NCI-H2196 treated with DMSO at 0.1 percent for 48 hours (cell line): ENCODE results near the gene FAM228B.

Experiments
- DNase-seq: peaks from one replicate; lab custom pipeline; 2025; ENCODE audit not compliant: unreplicated experiment; lab: John Stamatoyannopoulos, UW

Gene FAM228B

GRCh38 chr2:24200799-24201198, 77.5 kb downstream of the FAM228B start:
- no peak for DNase-seq

GRCh38 chr2:24203029-24203786, 79.9 kb downstream of the FAM228B start:
- no peak for DNase-seq

- no peak for DNase-seq
These were observed 80.5 kb downstream of the FAM228B start for GRCh38 chr2:24203787-24204150.

DNA sequence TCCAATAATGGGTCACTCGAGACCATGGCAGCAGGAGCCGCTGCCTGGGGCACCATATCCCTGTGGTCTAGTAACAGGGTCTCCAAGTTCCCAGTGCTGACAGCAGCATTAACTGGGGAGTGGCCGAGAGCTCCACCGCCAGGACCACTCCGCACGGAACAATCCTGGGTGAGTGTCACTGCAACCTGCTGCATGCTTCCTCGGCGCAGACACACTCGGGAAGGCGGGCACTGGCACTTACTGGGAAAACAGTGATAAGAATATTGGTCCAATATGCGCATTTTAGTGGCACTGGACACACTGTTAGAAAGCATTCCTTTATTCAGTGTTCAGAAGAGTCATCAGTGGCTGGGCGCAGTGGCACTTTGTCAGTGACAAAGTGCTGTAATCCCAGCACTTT, 81.2 kb downstream of the FAM228B start:
- DNase-seq: no peak

DNA sequence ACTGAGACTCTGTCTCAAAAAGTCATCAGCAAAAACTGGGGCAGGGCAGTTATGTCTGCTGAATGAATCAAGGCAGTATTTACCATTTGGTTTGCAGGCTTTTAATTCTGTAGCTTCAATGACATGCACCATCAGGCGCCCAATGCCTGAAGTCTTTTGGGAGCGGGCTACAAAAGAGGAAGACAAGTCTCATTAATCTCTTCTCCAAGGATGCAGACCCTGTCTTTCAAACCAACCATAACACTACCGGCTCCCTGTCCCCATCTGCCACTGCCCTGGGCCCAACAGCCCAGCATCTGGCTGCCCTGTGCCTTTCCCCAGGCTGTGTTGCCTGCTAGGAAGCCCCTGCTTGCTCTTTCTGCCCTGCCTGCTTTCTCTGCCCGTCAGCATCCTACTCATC, 81.9 kb downstream of the FAM228B start:
- DNase-seq: no peak

DNA sequence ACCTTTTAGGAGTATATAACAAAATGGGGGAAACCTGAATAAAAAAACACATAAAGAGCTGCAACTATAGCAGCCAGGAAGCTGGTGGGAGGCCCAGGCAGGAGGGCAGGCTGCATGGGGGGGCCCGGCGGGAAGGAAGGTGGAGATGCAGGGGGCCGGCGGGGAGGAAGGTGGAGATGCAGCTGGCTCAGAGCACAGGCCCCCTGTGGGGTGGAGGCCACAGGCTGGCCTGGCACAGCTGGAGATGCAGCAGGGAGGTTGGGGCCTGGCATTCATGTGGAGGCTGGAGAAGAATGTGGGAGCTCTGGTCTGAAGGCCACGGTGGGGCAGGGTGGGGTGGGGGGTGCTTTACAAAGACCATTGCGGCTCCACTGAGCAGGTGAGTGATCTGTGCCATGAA, 83.0 kb downstream of the FAM228B start:
- no peak for DNase-seq

DNA sequence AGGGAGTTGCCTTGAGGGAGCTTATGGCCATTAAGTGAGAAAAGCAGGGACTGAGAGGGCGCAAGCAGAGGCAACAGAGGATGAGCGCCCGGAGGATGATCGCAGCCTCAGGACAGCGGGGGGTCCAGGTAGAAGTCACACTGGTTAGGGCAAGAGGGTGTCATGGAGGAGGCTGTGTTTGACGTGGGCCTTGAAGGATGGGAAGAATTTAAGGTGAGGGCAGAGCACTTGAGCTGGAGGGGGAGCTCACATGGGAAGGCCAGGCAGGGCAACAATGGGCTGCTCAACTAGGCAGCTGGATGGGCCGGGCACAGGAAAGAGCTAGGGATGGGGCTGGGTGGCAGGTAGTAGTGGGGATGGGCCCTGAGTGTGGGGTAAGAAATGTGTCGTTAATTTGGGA, 83.4 kb downstream of the FAM228B start:
- no peak for DNase-seq

- no peak for DNase-seq
These were observed 84.1 kb downstream of the FAM228B start for GRCh38 chr2:24207359-24207758.

- no peak for DNase-seq
These were observed 85.2 kb downstream of the FAM228B start for GRCh38 chr2:24208490-24208889.

DNA sequence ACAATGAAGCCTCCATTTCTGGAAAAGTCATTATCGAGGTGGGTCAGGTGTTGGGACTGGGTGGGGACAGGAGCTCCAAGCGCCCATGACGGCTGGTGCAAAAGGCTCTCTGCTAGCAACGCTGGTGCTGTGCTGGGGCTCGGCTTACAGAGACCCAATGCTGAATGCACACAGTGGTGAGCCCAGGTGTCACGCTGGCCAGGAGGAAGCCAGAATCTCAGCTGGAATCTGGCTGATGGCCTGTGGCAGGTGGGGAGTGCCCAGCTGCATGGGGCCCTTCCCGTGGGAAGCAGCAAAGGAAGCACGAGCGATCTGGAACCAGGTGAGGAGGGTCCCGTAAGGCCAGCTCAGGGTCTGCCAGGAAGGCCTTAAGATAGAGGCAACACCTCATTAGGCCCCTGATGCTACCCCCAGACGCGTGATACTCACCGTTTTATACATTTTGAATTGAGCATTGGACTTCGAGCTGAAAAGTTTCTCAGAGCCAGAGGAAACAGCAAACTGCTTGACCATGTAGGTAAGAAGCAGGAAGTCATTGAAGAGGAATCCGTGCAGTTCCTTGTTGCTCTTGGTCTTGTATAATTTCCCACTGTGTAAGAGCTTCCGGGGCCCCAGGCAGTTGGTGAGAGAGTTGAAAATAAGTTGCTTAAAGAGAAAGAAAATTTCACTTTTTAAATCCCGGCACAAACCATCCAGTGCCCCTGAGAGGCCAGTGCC, 86.3 kb downstream of the FAM228B start:
- no peak for DNase-seq

GRCh38 chr2:24210106-24210455, 86.8 kb downstream of the FAM228B start:
- no peak for DNase-seq

DNA sequence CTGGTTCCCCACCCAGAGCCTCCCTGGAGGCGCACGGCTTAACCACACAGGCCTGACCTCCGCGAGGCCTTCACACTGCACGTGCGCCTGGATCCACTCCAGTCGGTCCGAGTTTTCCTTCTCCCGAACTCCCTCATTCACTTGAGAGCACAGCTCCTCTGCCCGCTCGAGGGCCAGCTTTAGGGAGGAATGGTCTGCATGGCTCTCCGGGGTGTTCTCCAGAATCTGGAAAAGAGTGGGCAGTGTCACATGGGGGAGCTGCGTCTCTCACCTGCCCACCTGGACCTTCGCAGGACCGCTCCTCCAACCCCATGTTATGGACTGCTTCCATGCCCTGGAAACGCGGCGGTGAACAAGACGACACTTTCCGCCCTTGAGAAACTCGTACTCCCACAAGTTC, 87.5 kb downstream of the FAM228B start:
- DNase-seq: no peak

- no peak for DNase-seq
These were observed 88.1 kb downstream of the FAM228B start for GRCh38 chr2:24211408-24211807.

- DNase-seq: no peak
These were observed 91.6 kb downstream of the FAM228B start for GRCh38 chr2:24214880-24215279.
